PC-9 (cell line): Measurements from ENCODE around the gene CMTM7. TPM values are rescaled to one million over a fixed set of nuclear protein-coding genes. Genes with fewer than 3 reads are reported as not detected.

Experiments
- BruUV-seq: library from RNA; stranded (reverse); fragments of 400-500 nt; replicated peaks from 2 replicates; lab custom pipeline; 2021; lab: Mats Ljungman, UMichigan
- CTCF ChIA-PET: fragments of 300-600 bp; sonication (Branson Sonifier 250); formaldehyde crosslinking; loops from one replicate; lab custom pipeline; 2022; ENCODE audit warnings: antibody characterized with exemption; lab: Charles Lee
- POLR2A ChIA-PET: fragments of 300-600 bp; sonication (Branson Sonifier 250); formaldehyde crosslinking; loops from one replicate; lab custom pipeline; 2022; ENCODE audit warnings: antibody characterized with exemption; ENCODE audit not compliant: unreplicated experiment; lab: Charles Lee
- DNase-seq, 2 experiments: peaks; one replicate each; pipeline versions ENCODE4 v3.0.0 to v3.0.0-alpha.2; 2015 to 2022; ENCODE audit warnings: mixed read lengths in 1 of 2
- H2AFZ ChIP-seq: fragments of 200-600 bp; sonication (generic); 2 replicates; pipeline ENCODE4 v1.8.1; 2017; ENCODE audit warnings: antibody characterized with exemption
- H3F3A ChIP-seq: fragments of 200-600 bp; sonication (generic); 2 replicates; pipeline ENCODE4 v1.8.1; 2017; ENCODE audit warnings: antibody characterized with exemption, mild to moderate bottlenecking, low read depth; ENCODE audit not compliant: insufficient read depth
- H3K27ac ChIP-seq: fragments of 200-600 bp; sonication (generic); 2 replicates; pipeline ENCODE4 v1.6.1; 2016; ENCODE audit warnings: mixed run types
- H3K27me3 ChIP-seq: fragments of 200-600 bp; sonication (generic); 2 replicates; pipeline ENCODE4 v1.6.1; 2016; ENCODE audit warnings: low read depth, mixed run types; ENCODE audit not compliant: insufficient read depth
- H3K36me3 ChIP-seq: fragments of 200-600 bp; sonication (generic); 2 replicates; pipeline ENCODE4 v1.6.1; 2016; ENCODE audit warnings: low read depth, mixed run types
- H3K4me1 ChIP-seq: fragments of 200-600 bp; sonication (generic); replicated peaks from 2 replicates; pipeline ENCODE4 v1.6.1; 2016; ENCODE audit warnings: mixed run types; ENCODE audit not compliant: insufficient read depth
- H3K4me2 ChIP-seq: fragments of 200-600 bp; sonication (generic); 2 replicates; pipeline ENCODE4 v1.6.1; 2017; ENCODE audit warnings: mixed run types
- H3K4me3 ChIP-seq: fragments of 200-600 bp; sonication (generic); 2 replicates; pipeline ENCODE4 v1.6.1; 2016; ENCODE audit warnings: mixed run types
- H3K79me2 ChIP-seq: fragments of 200-600 bp; sonication (generic); 2 replicates; pipeline ENCODE4 v1.6.1; 2017; ENCODE audit warnings: low read depth, mixed run types
- H3K9me2 ChIP-seq: fragments of 200-600 bp; sonication (generic); 2 replicates; pipeline ENCODE4 v1.8.1; 2017; ENCODE audit warnings: mild to moderate bottlenecking; ENCODE audit not compliant: insufficient read depth
- H3K9me3 ChIP-seq: fragments of 200-600 bp; sonication (generic); 2 replicates; pipeline ENCODE4 v1.8.1; 2016; ENCODE audit warnings: low read depth; ENCODE audit not compliant: insufficient read depth
- H4K20me1 ChIP-seq: fragments of 200-600 bp; sonication (generic); 2 replicates; pipeline ENCODE4 v1.8.1; 2017; ENCODE audit not compliant: insufficient read depth
- EZH2 ChIP-seq: fragments of 200-600 bp; sonication (generic); IDR thresholded peaks from 2 replicates; pipeline ENCODE4 v1.8.0; 2017; ENCODE audit warnings: antibody characterized with exemption, low read depth
- intact Hi-C: fragments of 100-400 bp; cut with micrococcal nuclease; formaldehyde crosslinking; loops from one replicate; pipeline ENCODE4 v1.10.0; 2022; ENCODE audit not compliant: unreplicated experiment
- total RNA-seq: library from RNA; stranded (reverse); gene quantifications from 2 replicates; pipeline ENCODE4 v1.2.3, GENCODE V29; 2021
- TF ChIP-seq, protein P1 (sequence below): fragments of 200-600 bp; sonication (generic); conservative IDR thresholded peaks from 2 replicates; pipeline ENCODE4 v1.6.1; 2017; ENCODE audit warnings: mixed run types, antibody characterized with exemption, mild to moderate bottlenecking, moderate library complexity

The CMTM7 gene
- total RNA-seq, 1 experiment from 2014 or later = 37.1 TPM

- peaks cover 15% of the 10 kb centered on the region for H3K4me1 ChIP-seq
- H3K36me3 ChIP-seq = no peaks in the 10 kb centered on the region
- POLR2A ChIA-PET = no interaction called here
- CTCF ChIA-PET = no interaction called here
- intact Hi-C loops = no loop called here
- H3K4me2 ChIP-seq = no peak overlapping the region
- DNase-seq = no peak
- BruUV-seq = no TSS peak
- peaks cover 17% of the 10 kb centered on the region; the same call in 1 of the 2 replicates for H3K79me2 ChIP-seq
- H3K4me3 ChIP-seq = no peak overlapping the region
- no peaks in the 10 kb centered on the region for H4K20me1 ChIP-seq
- no peak overlapping the region for H2AFZ ChIP-seq
- H3K27me3 ChIP-seq = no peaks in the 10 kb centered on the region
- TF ChIP-seq, protein P1, sequence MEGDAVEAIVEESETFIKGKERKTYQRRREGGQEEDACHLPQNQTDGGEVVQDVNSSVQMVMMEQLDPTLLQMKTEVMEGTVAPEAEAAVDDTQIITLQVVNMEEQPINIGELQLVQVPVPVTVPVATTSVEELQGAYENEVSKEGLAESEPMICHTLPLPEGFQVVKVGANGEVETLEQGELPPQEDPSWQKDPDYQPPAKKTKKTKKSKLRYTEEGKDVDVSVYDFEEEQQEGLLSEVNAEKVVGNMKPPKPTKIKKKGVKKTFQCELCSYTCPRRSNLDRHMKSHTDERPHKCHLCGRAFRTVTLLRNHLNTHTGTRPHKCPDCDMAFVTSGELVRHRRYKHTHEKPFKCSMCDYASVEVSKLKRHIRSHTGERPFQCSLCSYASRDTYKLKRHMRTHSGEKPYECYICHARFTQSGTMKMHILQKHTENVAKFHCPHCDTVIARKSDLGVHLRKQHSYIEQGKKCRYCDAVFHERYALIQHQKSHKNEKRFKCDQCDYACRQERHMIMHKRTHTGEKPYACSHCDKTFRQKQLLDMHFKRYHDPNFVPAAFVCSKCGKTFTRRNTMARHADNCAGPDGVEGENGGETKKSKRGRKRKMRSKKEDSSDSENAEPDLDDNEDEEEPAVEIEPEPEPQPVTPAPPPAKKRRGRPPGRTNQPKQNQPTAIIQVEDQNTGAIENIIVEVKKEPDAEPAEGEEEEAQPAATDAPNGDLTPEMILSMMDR = no peak
- no peak overlapping the region for H3K27ac ChIP-seq
- H3F3A ChIP-seq = peaks cover 16% of the 10 kb centered on the region; the same call in 1 of the 2 replicates
- no peaks in the 10 kb centered on the region; the same call in 1 of the 2 replicates for H3K9me3 ChIP-seq
- H3K9me2 ChIP-seq = no peaks in the 10 kb centered on the region
Measured at GRCh38 chr3:32447865-32448400, 56.3 kb downstream of the CMTM7 start.

- Histone ChIP-seq H3K36me3 (no peaks in the 10 kb centered on the region), H3K9me2 (no peaks in the 10 kb centered on the region), H4K20me1 (no peaks in the 10 kb centered on the region), H3K4me2 (no peak overlapping the region), H3K79me2 (peaks cover 17% of the 10 kb centered on the region; the same call in 1 of the 2 replicates), H2AFZ (no peak overlapping the region), H3K9me3 (no peaks in the 10 kb centered on the region; the same call in 1 of the 2 replicates), H3K27ac (no peak overlapping the region), H3K4me3 (no peak overlapping the region), H3F3A (peaks cover 7% of the 10 kb centered on the region; the same call in 1 of the 2 replicates), H3K4me1 (peaks cover 7% of the 10 kb centered on the region; the same call in 1 of the 2 replicates), H3K27me3 (no peaks in the 10 kb centered on the region)
- TF ChIP-seq, protein P1 = no peak
- no peak for TF ChIP-seq EZH2
- ChIA-PET POLR2A (interaction anchor here (0.6 kb wide), 1 partner anchor 1101 kb away, joined by 4 read pairs; no protein-coding TSS in a partner anchor), CTCF (no interaction called here)
- BruUV-seq = no TSS peak
- intact Hi-C loops = no loop called here
- no peak for DNase-seq
Measured at GRCh38 chr3:32448686-32449474, 57.2 kb downstream of the CMTM7 start.

DNA sequence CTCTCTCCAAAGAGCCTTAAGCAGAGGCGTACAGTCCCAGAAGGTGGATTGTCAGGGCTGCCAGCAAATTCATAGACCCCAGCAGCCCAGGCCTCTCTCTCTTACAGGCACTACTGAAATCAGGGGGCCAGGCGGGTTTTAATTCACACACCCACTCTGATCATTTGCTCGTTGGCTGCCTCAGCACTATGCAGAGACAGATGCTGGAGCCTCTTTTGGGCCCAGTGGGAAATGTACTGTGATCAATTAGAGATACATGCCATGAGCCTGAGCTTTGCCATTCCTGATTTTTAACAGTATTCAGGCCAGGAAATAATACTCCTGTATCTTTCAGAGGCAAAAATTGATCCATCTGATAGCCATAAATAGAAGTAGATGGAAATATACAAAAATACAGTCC, 58.0 kb downstream of the CMTM7 start:
- peaks cover 17% of the 10 kb centered on the region; the same call in 1 of the 2 replicates for H3K79me2 ChIP-seq
- no peak overlapping the region for H3K4me2 ChIP-seq
- CTCF ChIA-PET = no interaction called here
- H2AFZ ChIP-seq = no peak overlapping the region
- no peaks in the 10 kb centered on the region for H3K36me3 ChIP-seq
- H3K4me3 ChIP-seq = no peak overlapping the region
- H3K27ac ChIP-seq = no peak overlapping the region
- TF ChIP-seq, protein P1 = no peak
- TF ChIP-seq EZH2 = no peak
- no peaks in the 10 kb centered on the region for H4K20me1 ChIP-seq
- no TSS peak for BruUV-seq
- DNase-seq = no peak
- H3K27me3 ChIP-seq = no peaks in the 10 kb centered on the region
- H3K9me3 ChIP-seq = no peaks in the 10 kb centered on the region; the same call in 1 of the 2 replicates
- no peaks in the 10 kb centered on the region for H3K4me1 ChIP-seq
- H3K9me2 ChIP-seq = no peaks in the 10 kb centered on the region
- intact Hi-C loops = no loop called here
- POLR2A ChIA-PET = no interaction called here
- no peaks in the 10 kb centered on the region for H3F3A ChIP-seq
